VCaP (cell line): ENCODE measurements around the gene GON7.

Source experiments
- H3K27ac ChIP-seq: fragments of 450-650 bp; 2 replicates; pipeline ENCODE4 v1.5.1; 2017
- TF ChIP-seq, protein P1 (sequence below): fragments of 450-650 bp; conservative IDR thresholded peaks from 2 replicates; pipeline ENCODE4 v1.5.1; 2017; ENCODE audit warnings: mild to moderate bottlenecking, moderate library complexity

GON7 gene

DNA sequence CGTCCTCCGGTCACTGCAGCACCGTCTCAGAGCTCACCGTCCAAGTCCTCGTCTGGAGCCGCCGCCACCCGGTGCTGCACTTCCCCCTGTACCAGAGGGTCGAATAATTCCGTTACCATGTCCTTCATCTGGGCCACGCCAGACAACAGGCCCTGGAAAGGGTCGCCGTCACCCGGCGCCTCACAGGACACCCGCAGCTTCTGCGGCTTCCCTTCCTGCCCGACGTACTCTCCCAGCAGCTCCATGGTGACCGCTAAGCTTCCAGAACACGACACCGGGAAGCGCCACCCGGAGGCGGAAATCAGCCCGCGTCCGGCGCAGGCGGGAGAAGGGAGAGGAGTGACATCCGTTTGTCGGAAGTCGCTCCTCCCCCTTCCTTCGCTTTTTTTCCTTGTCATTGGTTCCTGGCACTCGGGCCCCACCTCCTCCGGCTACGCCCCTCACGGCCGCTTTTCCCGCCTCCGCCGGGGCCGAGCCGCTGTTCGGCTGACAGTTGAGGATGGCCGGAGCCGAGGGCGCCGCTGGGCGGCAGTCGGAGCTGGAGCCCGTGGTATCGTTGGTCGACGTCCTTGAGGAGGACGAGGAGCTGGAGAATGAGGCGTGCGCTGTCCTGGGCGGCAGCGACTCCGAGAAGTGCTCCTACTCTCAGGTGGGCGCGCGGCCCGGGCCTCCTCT, at the start of gene GON7, which contains the start of gene UBR7:
Gene GON7, minus strand, starts transcription at position 273 of the 675 bp plus-strand sequence. Its CDS starts 28 bp downstream, at position 245.
Gene UBR7, plus strand, starts transcription at position 464 of the 675 bp plus-strand sequence. Its CDS starts 36 bp downstream, at position 500.
- peak within 1 kb of the TSS; percentile 79 for H3K27ac ChIP-seq
- TF ChIP-seq, protein P1, sequence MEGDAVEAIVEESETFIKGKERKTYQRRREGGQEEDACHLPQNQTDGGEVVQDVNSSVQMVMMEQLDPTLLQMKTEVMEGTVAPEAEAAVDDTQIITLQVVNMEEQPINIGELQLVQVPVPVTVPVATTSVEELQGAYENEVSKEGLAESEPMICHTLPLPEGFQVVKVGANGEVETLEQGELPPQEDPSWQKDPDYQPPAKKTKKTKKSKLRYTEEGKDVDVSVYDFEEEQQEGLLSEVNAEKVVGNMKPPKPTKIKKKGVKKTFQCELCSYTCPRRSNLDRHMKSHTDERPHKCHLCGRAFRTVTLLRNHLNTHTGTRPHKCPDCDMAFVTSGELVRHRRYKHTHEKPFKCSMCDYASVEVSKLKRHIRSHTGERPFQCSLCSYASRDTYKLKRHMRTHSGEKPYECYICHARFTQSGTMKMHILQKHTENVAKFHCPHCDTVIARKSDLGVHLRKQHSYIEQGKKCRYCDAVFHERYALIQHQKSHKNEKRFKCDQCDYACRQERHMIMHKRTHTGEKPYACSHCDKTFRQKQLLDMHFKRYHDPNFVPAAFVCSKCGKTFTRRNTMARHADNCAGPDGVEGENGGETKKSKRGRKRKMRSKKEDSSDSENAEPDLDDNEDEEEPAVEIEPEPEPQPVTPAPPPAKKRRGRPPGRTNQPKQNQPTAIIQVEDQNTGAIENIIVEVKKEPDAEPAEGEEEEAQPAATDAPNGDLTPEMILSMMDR: no peak; the same call in 1 of the 2 replicates

DNA sequence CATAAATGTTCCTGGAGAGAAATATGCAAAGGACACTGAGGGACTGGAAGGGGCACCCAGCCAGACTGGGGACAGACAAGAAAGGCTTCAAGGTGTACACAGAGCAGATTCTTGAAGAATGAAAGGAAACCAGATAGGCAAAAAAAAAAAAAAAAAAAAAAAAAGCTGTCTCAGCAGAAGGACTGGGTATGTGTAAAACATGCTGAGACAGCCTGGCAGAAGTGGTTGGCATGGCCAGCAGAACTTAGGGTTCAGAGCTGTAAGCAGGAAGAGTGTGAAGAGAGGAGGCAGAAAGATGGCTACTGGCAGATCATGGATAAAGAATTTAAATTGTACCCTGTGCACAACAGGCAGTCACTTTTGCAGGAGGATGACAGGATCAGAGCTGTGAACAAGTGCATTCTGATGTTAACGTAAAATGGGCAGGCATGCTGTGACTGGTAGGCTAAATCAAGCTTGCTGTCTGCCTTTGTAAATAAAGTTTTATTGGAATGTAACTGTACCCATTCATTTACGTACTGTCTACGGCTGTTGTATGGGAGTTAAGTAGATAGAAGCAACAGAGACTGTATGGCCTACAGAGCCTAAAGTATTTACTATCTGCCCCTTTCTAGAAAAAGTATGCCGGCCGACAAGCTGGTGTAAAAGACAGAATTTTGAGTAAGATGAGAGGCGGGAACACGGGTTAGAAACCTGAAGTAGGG, 42.4 kb upstream of the GON7 start:
- no peak overlapping the region for H3K27ac ChIP-seq
- TF ChIP-seq, protein P1: no peak

- H3K27ac ChIP-seq: no peak overlapping the region
- TF ChIP-seq, protein P1: no peak
Observed at GRCh38 chr14:93246534-93246933, 39.7 kb upstream of the GON7 start.

DNA sequence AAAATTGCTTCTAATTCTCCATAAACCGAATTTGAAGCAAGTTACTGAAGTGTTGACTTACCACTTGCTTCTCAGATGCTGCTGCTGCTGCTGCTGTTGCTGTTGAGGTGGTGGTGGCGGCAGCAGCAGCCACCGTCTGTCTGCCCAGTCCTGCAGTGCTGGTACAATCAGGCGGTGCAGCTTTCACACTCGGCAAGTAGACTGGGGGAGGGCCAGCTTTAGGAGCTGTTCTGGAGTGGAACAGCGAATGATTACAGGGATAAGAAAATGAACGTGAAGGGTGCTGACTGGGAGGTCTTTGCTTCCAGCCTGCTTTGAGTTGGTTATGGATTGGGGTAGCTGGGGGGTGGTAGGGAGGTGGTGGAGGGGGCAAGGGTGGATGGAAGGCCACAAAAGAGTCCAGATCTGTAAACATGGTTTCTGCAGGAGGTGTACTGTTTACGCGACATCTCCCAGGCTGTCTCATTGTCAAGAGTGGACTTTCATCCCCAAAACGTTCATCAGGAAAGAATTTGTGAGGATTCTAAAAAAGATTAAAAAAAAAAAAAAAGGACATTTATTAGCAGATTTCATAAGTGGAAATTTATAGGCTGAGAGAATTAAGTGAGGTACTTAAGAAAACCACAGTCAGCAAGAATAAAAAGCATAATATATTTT, 39.0 kb upstream of the GON7 start:
- TF ChIP-seq, protein P1: no peak

GRCh38 chr14:93240678-93241000, 33.8 kb upstream of the GON7 start:
- TF ChIP-seq, protein P1: no peak
- no peak overlapping the region for H3K27ac ChIP-seq

More for the DNA sequence above, 39.0 kb upstream of the GON7 start:
- H3K27ac ChIP-seq: no peak overlapping the region

- TF ChIP-seq, protein P1: no peak
- H3K27ac ChIP-seq: no peak overlapping the region
Observed at GRCh38 chr14:93239869-93240677, 33.2 kb upstream of the GON7 start.
